ENCODE results near the gene ST3GAL4. TPM values are rescaled to one million over a fixed set of nuclear protein-coding genes. Genes with fewer than 3 reads are reported as not detected.
A peak's percentile ranks its signal among the peaks of the same experiment; 100 is the strongest.

ST3GAL4 gene
- total RNA-seq, 1 donor from 2014 or later = 26.2 TPM

DNA sequence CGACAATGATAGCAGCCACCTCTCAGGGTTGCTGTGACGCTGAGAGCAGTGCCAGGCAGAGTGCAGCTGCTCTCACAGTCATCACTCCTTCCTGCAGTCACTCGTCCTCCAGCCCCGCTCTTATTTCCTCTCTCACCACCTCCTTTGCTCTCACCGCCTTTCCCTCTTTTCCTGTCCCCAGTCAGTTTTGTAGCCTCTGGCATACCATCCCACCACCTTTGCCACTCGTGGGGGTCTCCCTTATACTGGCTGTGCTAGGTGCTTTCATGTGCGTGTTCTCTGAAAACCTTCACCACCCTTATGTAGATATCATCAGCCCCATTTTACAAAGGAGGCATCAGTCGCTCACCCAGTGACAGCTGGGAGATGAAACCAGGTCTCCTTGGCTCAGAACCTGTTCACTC lies 19.3 kb upstream of the ST3GAL4 start:
- no peak for DNase-seq
- H3K36me3 ChIP-seq = peaks cover 34% of the 10 kb centered on the region
- peak overlapping the region; percentile 41 for H3K27ac ChIP-seq
- TF ChIP-seq, protein P1, sequence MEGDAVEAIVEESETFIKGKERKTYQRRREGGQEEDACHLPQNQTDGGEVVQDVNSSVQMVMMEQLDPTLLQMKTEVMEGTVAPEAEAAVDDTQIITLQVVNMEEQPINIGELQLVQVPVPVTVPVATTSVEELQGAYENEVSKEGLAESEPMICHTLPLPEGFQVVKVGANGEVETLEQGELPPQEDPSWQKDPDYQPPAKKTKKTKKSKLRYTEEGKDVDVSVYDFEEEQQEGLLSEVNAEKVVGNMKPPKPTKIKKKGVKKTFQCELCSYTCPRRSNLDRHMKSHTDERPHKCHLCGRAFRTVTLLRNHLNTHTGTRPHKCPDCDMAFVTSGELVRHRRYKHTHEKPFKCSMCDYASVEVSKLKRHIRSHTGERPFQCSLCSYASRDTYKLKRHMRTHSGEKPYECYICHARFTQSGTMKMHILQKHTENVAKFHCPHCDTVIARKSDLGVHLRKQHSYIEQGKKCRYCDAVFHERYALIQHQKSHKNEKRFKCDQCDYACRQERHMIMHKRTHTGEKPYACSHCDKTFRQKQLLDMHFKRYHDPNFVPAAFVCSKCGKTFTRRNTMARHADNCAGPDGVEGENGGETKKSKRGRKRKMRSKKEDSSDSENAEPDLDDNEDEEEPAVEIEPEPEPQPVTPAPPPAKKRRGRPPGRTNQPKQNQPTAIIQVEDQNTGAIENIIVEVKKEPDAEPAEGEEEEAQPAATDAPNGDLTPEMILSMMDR (IDR thresholded peaks at IDR 0.05) = no peak
- intact Hi-C loops (cut with DNase I) = no loop called here
- H3K9me3 ChIP-seq = no peaks in the 10 kb centered on the region
- ATAC-seq = no peak
- H3K4me3 ChIP-seq = no peak overlapping the region
- peaks cover 33% of the 10 kb centered on the region for H3K4me1 ChIP-seq
- no peaks in the 10 kb centered on the region for H3K27me3 ChIP-seq (ENCODE audit: low read depth)

DNA sequence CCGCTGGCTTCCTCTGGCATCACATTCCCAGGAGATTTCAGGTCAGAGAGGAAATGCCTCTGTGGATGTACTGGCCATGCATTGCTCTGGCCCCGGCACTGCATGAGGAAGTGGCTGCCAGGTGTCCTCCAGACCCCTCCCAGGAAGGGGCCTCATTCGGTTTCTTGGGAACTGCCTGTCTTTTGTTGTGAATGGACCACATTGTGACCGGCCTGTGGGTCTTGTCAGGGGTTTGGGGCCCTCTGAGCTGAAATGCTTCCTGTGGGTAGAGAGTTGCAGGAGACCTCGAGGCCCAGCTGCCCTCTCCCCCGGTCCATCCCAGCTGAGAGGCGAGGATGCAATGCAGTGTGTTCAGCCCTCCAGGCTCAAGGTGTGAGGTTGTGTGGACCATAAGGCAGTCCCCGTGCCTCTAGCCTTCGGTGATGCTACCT lies 18.8 kb upstream of the ST3GAL4 start:
- intact Hi-C loops (cut with DNase I) = no loop called here
- Histone ChIP-seq H3K27me3 (ENCODE audit: low read depth) (no peaks in the 10 kb centered on the region), H3K36me3 (peaks cover 28% of the 10 kb centered on the region), H3K4me1 (peaks cover 33% of the 10 kb centered on the region), H3K4me3 (no peak overlapping the region), H3K27ac (peak overlapping the region; percentile 41), H3K9me3 (no peaks in the 10 kb centered on the region)
- ATAC-seq = no peak
- TF ChIP-seq, protein P1 (IDR thresholded peaks at IDR 0.05) = no peak
- DNase-seq = no peak

DNA sequence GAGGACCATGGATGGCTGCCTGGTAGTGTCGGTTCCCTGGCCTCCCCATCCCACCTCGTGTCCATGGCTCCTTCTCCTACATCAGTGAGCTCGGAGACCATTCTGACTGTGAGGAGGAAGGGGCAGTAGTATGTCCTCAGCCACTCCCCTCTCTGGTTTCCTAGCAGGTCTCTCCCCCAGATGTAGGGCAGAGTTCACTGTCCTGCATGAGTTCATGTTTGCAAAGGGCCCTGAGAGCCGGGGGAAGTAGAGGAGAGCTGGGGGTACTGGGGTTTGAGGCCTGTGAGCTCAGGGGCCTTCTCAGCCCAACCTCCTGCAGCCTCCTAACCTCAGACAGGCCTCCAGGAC lies 18.4 kb upstream of the ST3GAL4 start:
- DNase-seq = no peak
- intact Hi-C loops (cut with DNase I) = no loop called here

DNA sequence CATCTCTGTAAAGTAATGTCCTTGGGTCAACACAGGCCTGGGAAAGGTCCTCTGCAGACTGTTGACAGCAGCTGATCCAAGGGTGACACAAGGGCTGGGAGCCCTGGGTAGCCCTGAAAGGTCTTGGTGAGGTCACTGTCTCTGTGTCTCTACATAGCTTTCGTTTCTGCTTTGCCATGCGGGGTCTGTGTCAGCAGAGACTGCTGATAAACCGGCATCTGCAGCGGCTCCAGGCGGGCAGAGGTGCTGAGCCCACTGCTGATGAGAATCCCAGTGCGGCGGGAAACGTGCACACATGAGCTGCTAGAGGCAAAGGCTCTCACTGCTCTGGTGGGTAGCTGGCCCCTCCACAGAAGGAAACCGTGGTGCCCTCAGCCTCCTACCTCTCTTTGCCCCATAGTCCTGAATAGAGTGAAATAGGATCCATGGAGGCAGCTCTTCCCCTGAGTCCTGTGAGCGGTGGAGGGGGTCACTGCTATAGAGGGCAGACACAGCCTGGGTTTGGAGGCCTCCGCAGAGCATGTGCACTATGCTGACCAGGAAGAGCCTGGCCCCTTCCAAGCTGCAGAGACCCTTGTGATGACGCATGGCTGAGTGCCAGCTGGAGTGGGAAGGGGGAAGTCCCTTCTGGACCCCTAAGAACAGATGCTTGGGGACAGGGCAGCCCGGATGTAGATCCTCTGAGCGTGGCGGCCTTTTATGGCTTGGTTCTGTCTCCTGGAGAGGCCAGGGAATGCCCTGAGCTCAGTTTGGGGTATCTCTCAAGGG lies 17.8 kb upstream of the ST3GAL4 start:
- no peak for DNase-seq
- Histone ChIP-seq H3K9me3 (no peaks in the 10 kb centered on the region), H3K27ac (no peak overlapping the region), H3K4me1 (peaks cover 25% of the 10 kb centered on the region), H3K36me3 (peaks cover 19% of the 10 kb centered on the region), H3K4me3 (no peak overlapping the region), H3K27me3 (ENCODE audit: low read depth) (no peaks in the 10 kb centered on the region)
- intact Hi-C loops (cut with DNase I) = no loop called here
- ATAC-seq = no peak
- TF ChIP-seq, protein P1 (IDR thresholded peaks at IDR 0.05) = no peak

More for the DNA sequence above, 18.4 kb upstream of the ST3GAL4 start:
- ATAC-seq = no peak
- Histone ChIP-seq H3K36me3 (peaks cover 24% of the 10 kb centered on the region), H3K4me1 (peaks cover 29% of the 10 kb centered on the region), H3K27me3 (ENCODE audit: low read depth) (no peaks in the 10 kb centered on the region), H3K4me3 (no peak overlapping the region), H3K27ac (peak overlapping the region; percentile 41), H3K9me3 (no peaks in the 10 kb centered on the region)
- TF ChIP-seq, protein P1 (IDR thresholded peaks at IDR 0.05) = no peak

DNA sequence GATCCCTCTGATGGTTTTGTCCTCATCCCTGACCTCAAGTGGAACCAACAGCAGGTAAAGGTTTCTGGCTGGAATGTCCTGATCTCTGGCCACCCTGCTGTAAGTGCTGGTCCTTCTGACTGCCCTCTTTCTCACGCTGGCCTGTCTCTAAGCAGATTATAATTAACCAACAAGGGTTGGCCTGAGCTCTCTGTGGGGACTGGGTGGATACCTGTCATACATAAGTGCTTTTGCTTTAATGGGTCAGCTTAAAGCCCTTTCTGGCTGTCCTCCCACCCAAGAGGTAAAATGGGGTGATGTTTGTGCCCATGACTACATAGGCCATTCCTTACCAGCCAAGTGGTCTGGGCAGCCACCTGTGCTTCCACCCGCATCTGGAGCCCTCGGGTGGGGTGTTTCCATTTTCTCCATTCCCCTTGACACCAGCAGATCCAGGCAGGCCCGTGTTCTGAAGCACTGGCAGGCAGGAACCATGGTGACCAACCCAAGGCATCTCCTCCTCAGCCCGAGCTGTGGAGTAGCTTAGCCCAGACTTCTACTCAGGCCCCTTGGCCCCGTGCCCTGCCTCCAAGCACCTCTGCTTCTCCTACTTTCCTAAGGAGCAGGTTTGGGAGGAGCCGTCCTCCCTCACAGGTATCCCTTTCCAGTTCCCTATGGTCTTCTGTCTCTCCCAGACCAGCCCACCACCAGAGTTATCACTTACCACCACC lies 17.0 kb upstream of the ST3GAL4 start:
- ATAC-seq (peak; percentile 31 to 45), DNase-seq (no peak)
- no peaks in the 10 kb centered on the region for H3K9me3 ChIP-seq
- no peak overlapping the region for H3K27ac ChIP-seq
- H3K36me3 ChIP-seq = peaks cover 18% of the 10 kb centered on the region
- TF ChIP-seq, protein P1 (IDR thresholded peaks at IDR 0.05) = no peak
- H3K4me1 ChIP-seq = peaks cover 25% of the 10 kb centered on the region
- no peak overlapping the region for H3K4me3 ChIP-seq
- intact Hi-C loops (cut with DNase I) = no loop called here
- no peaks in the 10 kb centered on the region for H3K27me3 ChIP-seq (ENCODE audit: low read depth)
